HG03108 (cell line): ENCODE data around the gene GSG1L.
"Not testable (repeated sequence)": the region's sequence is repeated elsewhere in the genome, so short reads cannot be mapped to it uniquely, and the experiment has no call there.

ENCODE experiments used
- ATAC-seq: cut with Tn5 transposase; IDR thresholded peaks from one replicate; pipeline ENCODE4 v1.9.1; 2021; ENCODE audit warnings: moderate library complexity; ENCODE audit not compliant: unreplicated experiment

GSG1L gene

DNA sequence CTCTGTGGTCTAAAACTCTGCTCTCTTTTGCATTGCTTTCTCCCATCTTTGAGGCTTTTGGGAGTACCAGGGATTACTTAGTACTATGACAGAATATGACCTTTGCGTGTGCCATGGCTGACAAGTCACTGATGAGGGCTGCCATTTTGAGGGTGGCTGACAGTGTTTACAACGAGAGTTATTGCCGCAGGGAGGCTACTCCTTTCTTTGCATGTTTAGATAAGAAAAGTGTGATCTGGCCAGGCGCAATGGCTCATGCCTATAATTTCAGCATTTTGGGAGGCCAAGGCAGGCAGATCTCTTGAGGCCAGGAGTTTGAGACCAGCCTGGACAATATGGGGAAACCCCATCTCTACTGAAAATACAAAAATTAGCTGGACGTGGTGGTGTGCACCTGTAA lies 77.5 kb downstream of the GSG1L start:
- no peak for ATAC-seq

DNA sequence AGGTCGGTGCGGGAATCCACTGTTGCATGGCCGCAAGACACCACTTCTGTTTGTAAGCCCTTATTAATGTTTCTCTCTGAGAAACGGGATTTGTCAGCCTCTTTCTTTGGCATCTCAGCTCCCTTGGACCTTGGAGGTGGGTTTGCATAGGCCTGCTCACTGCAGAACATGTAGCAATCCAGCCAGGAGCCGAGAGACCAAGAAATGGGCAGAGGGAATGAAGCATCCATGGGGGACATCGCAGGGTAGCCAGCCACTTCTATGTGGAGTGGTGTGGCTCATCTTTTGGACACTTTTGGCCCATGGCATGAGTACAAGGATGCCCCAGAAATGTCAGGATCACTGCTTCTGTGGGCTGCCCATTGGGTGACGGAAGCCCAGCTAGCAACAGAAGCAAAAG lies 79.4 kb downstream of the GSG1L start:
- ATAC-seq, result no peak

DNA sequence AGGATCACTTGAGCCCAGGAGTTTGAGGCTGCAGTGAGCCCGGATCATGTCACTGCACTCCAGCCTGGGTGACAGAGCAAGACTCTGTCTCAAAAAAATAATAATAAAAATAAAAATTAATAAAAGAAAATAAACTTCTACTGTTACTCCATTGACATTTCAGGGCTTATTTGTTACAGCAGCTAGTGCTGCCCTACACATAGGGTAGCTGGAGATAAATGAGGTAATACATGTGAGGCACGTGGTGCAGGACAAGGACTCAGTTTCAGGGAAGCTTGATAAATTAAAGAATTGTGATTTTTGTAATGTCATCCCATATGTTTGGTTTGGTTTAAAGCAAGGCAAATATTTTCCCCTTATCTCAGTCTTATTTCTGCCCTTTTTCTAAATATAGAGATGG lies 80.3 kb downstream of the GSG1L start:
- ATAC-seq, result no peak

DNA sequence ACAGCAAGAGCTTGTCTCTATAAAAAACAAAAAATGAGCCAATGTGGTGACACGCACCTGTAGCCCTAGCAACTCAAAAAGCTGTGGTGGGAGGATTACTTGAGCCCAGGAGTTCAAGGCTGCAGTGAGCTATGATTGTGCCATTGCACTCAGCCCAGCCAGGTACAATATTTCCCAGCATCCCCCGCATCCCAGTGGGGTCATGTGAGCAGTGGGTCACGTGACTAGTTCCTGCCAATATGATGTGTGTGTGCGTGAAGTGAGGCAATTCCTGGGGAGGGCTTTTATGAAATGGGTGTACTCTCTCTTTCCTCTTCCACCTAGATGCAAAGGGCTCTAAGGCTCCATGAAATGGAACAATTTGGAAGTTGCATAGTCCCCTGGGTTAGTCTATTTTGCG lies 81.3 kb downstream of the GSG1L start:
- ATAC-seq, result no peak

DNA sequence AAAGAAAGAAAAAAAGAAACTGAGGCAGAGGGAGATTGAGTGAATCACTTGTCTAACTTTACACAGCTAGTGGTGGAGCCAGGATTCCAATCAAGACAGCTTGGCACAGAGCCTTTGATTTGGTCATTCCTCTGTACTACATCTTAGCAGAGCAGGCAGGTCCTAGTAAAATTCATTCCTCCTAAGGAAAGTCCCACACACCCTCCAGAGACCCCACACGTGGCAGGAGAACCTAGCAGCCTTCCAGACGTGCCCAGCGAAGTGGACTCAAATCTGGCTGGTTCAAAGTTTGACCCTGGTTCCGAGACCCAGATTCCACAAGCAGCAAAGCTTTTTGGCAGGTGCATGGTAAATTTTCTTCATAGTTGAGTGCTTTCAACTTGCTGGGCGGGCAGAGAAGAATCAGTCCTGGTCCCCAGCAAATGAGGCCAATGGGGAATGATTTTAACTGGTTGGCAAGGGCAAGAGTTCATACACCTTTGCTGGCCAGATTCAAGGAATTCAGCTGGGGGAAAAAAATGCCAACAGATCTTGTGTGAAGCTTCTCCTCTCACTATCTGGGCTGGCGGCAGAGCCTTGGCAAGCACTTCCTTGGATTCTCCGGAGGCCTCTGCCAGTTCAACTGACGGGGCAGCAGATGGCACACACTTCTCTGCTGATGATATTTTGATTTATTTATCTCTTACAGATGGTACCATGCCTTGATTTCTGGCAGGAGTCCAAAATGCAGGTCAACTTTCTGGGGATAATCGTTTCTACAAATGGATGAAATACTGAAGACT lies 82.4 kb downstream of the GSG1L start:
- no peak for ATAC-seq

DNA sequence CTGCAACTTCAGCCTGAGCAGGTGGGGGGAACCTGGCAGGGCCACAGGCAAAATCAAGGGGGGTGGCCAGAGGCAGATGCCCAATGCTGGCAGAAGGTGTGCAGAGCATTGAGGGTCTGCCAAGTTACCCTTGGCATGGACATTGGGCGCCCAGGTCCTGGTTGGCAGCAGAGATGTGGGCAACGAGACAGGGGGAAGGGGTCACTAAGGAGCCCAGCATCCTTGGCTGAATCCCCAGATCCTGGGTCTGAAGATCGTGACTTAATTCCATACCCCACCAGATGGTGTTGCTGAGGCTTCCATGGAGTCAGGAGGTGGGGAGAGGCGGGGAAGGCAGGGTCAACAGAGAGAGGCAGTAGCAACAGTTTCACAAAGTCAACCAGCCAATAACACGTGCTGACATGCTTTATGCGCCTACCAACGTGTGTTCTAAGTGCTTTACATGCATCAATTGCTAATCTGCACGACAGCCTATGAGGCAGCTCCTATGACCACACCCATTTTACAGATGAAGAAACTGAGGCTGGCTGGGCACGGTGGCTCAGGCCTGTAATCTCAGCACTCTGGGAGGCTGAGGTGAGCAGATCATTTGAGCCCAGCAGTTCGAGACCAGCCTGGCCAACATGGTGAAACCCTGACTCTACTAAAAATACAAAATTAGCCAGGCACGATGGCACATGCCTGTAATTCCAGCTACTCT lies 83.3 kb downstream of the GSG1L start:
- ATAC-seq, result no peak

DNA sequence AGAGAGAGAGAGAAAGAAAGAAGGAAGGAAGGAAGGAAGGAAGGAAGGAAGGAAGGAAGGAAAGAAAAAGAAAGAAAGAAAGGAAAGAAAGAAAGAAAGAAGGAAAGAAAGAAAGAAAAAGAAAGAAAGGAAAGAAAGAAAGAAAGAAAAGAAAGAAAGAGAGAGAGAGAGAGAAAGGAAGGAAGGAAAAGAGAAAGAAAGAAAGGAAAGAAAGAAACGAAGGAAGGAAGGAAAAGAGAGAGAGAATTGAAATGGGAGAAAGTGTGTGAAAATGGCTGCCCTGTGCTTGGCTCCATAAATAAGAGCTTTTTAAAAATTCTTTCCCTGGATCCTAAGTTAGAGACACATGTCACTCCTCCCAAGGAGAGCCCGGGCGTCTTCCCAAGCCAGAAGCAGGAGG lies 83.8 kb downstream of the GSG1L start:
- not testable (repeated sequence) for ATAC-seq

DNA sequence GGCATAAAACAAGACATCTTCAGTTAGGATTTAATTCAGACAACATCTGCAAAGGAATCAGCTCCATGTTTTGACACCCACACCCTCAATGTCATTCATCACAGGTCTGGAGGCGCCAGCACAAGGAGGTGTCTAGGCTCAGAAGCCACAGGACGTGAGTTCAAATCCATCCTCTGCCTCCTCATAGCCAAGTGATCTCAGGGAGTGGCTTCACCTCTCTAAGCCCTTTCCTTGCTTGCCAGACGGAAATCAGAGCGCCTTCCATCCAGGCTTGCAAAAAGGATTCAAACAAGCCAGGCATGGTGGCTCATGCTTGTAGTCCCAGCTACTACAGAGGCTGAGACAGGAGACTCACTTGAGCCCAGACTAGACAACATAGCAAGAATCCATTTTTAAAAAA lies 84.6 kb downstream of the GSG1L start:
- ATAC-seq, result no peak

DNA sequence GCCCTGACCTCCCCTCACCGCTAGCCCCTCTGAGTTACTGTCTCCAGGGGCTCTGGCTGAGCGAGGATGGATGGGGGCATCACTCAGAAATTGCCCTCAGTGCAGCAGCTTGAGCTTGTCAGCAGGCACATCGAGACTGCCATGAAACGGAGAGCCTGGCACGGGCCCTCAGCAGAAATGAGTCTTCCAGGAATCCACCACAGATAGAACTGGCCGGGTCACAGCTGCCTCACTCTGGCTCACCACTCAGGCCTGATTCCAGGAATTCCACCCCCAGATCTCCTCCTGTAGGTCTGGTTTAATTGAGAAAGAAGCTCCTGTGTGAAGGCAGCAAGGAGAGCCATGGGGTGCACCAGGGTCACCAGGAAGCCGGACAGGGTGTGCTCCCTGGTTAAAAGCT lies 85.5 kb downstream of the GSG1L start:
- ATAC-seq, result no peak

DNA sequence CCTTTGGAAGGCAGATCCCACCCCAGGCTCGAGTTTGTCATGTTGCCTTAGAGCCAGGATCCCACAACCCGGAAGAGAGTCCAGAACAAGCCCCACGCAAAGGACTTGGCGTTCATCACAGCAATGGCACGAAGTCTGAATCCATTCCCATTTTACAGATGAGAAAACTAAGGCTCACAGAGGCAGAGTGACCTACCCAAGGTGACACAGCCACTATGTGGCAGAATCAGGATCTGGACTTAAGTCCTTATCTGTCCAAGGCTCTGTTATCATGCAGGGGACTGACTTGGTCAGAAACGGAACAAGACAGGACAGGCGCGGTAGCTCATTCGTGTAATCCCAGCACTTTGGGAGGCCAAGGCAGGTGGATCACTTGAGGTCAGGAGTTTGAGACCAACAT lies 86.5 kb downstream of the GSG1L start:
- ATAC-seq, result no peak

DNA sequence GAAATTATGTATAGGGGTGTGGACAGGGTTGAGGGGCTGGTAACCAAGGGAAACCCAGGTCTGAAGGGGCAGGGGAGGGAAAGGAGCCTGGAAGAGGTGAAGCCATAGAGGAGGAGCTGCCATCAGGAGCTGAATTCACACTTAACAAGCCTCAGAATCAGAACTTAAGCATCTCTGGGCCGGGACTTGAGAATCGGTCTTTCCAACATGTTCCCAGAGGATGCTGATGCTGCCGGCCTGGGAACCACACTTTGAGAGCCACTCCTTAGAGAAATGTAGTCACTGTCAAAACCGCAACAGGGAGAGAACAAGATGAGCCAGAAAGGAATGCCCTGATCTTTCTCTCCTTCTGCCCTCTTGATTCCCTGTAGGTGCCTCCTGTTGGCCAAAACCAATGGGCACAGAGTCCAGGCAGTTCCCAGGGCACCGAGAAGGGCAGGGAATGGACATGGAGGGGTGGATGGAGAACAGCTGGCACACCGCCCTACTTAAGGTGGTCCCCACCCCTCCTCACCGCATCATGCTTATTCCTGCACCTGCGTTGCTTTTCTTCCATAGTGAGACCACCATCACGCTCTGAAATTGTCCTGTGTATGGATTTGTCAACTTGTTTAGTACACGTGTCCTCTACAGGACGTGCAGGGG lies 88.5 kb downstream of the GSG1L start:
- no peak for ATAC-seq

DNA sequence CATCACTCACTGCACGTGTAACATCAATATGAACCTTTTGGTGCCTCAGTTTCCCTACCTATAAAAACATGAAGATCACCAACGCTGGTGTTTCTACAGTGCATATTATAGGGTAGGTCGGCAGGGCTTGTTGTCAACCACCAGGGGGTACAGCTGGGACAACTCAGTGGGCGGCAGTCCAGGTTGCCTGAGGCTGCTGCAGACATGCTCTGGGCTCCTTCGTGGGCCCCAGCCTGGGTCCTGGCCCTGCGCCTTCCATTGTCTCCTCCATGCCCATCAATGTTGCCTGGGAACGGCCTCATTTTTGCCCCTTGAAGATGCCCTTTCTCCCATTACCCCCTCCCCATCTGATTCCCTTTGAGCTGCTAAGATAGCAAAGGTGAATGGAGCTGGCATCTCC lies 89.8 kb downstream of the GSG1L start:
- ATAC-seq, result no peak

DNA sequence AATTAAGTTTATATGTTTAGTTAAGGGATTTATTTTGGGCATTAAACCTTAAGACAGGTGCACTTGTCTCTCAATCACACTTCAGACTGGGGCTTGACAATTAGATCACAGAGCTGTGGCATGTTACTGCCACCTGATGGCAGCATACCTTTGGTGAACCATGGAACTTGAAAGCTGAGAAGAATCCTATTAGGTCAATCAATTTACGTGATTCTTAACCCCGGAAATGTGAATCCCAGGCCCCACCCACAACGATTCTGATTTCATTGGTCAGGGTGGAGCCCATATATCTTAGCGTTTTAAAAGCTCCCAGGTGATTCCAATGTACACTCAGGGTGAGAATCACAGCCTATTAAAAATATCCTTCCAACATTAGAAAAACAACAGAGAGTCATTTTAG lies 91.0 kb downstream of the GSG1L start:
- ATAC-seq, result no peak

DNA sequence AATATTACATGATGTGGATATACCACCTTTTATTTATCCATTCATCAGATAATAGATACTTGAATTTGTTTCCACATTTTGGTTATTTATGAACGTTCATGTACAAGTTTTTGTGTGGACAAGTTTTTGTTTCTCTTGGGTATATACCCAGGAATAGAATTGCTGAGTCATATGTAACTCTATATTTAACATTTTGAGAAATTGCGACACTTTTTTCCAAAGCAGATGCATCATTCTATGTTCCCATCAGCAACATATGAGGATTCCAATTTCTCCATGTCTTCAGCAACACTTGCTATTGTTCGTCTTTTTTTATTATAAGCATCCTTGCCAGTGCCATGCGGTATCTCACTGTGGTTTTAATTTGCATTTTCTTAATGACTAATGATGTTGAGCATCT lies 93.9 kb downstream of the GSG1L start:
- no peak for ATAC-seq

DNA sequence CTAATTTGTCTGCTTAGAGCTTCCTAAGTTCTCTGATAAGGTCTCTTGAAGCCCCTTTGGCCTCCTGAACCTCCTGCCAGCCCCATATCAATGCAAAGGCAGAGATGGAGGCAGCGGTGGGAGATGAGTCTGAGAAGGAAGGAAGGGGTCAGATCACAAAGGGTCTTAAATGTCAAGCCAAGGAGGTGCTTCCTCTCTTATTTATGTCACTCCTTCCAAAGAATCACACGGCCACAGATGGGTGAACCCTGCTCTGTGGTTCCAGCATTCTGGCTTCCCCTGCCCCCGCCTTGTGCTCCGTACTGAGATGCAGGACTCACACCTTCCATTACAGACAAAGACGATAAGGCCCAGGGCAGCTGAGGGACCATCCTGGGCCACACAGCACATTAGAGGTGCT lies 96.3 kb downstream of the GSG1L start:
- no peak for ATAC-seq

DNA sequence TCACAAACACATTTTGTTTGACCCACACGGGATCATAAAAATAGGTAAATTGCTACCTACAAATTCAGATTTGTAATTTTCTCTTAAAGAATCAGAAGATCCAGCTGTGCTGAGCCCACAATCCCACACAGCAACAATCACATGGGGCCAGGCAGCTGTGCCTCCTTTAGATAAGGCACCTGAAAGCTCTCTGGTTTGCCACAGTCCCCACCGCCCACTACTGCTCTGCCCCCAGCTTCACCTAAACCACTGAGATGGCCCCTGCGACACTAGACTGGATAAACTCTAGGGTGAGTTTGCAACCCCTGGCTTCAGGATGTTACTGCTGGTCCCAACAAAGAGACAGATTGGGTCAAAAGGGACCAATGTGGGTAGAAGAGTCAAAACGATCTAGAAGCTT lies 96.8 kb downstream of the GSG1L start:
- ATAC-seq, result no peak

DNA sequence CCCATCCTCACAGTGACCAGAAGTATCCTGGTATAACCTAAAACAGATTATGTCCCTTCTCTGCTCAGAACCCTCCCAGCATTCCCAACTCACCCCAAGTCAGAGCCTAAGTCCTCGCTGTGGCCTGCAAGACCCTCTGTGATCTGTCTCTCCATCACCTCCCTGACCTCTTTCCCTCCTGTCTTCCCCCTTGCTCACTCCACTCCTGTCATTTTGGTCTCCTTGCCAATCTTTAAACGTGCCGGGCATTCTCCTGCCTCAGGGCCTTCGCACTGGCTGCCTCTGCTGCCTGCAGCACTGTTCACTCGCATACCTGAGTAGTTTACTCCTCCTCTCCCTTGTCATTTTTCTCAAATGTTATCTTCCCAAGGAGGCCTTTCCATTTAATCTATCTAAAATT lies 97.7 kb downstream of the GSG1L start:
- ATAC-seq, result no peak

DNA sequence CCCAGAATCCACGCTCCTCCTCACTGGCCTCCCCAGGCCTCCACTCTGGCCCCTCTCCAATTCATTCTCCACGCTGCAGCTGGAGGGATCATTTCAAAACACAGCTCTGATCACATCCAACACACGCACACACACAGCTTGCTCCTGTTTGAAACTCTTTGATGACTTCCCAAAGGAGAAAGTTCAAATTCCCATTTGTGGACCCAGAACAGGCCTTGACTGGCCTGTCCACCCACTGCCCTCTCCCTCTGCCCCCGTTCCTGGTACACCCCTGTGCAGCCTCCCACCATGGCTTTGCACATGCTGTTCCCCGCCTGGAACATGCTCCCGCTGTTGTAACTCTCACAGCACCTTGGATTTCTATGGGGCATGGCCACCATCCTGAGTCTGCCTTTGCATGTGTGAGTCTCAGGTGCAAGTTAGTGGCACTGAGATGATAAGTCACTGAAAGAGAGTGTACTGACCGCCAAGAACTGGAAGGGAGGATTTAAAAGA lies 100.0 kb downstream of the GSG1L start:
- no peak for ATAC-seq

DNA sequence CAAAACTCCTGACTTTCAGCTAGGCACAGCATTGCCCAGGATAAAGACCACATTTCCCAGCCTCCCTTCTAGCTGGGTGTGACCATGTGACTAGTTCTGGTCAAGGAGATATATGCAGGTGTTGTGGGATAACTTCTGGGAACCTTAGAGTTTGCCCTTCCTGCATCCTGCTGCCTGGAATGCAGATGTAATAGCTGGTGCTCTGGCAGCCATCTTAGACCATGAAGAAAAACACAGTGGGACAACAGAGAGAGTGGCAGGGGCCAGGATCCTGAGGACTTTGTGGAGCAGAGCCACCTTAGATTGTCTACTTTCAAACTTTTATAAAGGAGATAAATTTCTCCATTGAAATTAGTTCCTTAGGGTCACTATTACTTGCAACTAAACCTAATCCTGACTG lies 101.3 kb downstream of the GSG1L start:
- no peak for ATAC-seq

DNA sequence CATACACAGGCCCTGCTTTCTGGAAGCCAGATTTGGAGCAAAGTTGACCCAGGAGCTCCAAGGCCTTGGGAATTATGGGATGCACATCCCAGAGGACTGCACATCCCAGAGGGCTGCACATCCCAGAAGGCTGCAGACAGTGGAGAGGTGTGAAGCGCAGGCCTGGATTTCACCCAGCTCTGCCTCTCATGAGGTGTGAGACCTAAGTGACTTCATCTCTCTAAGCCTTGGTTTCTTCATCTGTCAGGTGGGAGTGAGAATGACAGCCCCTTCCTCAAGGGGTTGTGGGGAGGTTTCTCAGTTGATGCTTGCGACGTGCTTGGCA lies 102.3 kb downstream of the GSG1L start:
- ATAC-seq, result no peak

DNA sequence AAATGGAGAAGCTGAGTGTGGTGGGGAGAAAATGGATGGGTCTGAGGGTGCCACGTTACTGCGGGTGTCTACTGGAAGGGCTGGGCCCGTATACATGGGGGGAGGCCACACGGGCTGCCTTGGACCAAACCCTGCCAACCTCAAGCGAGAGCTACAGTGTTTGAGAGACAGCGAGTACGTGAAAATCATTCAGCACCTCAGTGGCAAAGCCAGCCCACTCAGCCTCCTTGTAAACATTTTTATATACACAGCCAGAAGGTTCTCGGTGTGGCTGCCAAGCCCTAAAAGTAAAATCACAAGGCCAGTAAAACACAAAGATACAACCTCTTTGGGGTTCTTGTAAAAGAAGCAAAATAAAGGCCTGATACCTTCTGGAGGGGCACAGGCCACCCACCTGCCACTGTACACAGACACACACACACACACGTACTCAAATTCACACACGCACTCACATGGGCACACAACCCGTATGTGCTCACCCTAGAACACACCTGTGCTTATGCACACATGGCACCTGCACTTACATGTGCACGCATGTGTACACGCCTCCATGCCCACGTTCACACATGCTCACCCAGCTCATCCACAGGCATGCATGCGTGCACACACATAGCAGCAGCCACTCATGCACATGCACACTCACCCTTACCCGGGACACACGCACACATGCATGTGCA lies 102.8 kb downstream of the GSG1L start:
- ATAC-seq, result no peak

DNA sequence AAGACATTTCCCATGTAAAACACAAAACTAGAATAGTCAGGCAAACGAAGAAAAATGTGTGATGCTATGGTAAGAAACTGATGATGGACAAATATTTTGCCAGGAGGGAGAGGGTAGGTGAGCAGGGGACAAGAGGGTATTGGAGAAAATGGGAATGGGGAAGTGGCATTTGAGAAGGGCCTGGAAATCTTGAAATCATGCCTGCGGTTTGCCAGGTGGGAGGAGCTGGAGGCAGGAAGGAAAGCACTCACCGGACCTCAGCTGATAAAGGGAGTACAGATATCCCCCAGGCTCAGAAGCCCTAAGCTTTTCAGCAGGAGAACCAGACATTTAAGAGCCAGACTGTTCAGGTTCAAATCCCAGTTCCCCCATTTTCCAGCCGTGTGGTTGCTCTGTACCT lies 103.6 kb downstream of the GSG1L start:
- ATAC-seq, result no peak
